Activated T-cell treated with anti-CD3 and anti-CD28 coated beads, Interleukin-2, amount 50 U/mL, for 1 hour (primary cell): ENCODE results near the gene GPR156.
"Not testable (repeated sequence)": the region's sequence is repeated elsewhere in the genome, so short reads cannot be mapped to it uniquely, and the experiment has no call there.

Source experiments
- DNase-seq: peaks from one replicate; pipeline ENCODE4 v3.0.0-alpha.2; 2020

GPR156 gene

DNA sequence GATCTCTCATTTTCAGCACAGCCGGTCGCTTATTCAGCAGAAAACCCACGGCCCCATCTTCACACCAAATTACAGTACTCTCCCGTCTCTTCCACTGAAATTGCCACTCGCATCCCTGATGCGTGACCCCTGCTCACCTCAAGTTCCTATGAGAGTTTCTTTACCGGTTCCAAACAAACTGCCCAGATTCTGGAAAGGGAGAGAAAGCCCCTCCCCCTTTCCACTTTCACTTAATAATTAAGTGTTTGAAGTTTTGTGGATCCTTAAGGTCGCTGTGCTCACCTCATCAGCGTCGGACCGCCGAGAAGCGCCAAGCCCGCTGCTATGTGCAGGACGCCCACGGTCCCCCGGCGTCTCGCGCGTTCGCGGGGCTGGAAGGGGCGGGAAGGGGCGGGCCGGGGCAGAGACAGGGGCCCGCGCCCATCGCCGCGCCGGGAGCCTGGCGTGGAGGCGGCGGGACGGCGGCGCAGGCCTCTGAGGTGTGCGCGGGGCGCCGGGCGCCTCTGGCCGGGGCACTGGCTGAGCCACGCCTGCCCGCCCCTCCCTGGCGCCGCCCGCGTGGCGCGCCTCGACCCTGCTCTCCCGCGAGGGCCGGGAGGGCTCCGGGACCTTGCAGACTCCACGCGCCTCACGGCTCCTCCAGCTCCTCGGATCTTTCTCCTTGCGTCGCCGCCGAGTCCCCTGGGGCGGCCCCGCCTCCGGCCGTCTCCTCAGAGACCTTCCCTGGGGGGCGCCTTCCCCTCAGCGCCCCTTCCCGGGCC is at the start of gene GPR156:
TSS of gene GPR156 (minus strand) at position 476 of the 761 bp plus-strand sequence. CDS start 41,124 bp downstream, outside the sequence.
- no peak for DNase-seq

- no peak for DNase-seq
Observed at GRCh38 chr3:120332646-120333045, 47.6 kb upstream of the GPR156 start.

DNA sequence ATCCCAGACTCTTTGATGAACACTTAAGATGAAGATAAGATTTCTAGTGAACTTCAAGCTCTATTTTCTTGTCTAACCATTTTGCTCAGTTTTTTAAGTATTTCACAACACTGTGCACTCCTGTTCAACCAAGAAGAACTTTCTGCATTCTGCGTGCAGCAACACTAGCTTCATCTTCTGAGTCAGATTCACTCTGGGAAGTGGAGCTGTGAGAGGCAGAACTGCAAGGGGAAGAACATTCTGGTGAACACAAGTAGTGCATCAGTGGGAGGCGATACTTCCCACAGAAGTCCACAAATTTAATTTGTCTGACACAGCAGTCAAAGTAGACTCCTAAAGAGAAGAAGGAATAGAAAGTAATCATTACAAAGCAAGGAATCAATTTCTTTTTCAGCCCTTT is 46.1 kb upstream of the GPR156 start:
- DNase-seq, result no peak

GRCh38 chr3:120326784-120327183 is 41.8 kb upstream of the GPR156 start:
- DNase-seq, result no peak

DNA sequence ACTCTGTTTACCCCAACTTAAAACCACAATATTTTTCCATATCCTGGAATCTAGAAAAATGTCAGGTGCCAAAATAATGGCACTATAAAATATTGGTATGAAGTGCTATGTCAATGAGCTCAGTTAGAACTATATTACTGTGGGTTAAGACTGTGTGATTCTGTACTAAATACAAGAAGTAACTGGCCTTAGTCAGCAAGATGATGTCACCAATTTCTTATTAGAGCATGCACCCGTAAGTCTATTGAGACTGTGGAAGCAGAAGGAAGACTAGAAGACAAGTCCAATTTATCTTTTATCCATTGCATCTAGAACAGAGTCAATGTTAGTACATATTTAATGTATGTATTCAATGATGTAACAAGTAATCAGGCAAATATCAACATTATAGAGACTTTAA is 39.2 kb upstream of the GPR156 start:
- DNase-seq, result no peak

GRCh38 chr3:120323761-120324160 is 38.7 kb upstream of the GPR156 start:
- DNase-seq, result not testable (repeated sequence)

DNA sequence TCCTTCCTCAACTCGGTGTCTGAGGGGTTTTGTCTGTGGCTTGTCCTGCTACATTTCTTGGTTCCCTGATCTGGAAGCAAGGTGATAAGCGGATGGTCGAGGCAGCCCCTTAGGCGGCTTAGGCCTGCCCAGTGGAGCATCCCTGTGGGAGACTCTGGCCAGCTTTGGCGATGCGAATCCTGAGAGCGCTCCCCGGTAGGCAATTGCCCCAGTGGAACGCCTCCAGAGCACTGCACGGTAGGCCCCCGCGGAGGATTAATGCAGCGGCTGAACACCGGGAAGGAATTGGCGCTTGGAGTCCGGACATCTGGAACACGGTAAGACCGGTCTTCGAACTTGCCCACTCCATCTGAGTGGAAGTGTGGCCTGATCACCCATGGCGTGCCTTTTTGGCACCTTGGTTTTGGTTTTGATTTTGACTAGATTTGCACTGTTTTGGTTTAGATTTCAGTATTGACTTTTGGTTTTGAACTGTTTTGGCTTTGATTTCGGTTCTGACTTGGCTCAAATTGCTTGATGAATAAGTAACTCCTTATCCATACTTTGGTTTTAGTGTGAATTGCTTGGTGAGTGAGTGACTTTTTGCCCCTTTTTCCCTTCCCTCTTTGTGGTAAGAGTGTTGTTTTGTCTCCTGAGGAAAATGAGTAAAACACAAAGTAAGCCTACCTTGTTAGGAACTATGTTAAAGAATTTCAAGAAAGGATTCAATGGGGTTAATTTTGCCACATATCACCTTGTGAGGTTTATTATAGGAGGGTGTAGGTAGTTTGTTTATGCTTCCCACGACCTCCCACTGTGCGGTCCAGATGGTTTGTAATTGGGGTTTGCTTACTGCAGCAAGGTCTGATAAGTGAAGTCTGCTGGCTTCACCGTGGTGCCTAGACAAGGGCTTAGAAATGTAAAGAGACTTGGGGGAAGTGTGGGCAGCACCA is 27.1 kb upstream of the GPR156 start:
- DNase-seq, result no peak

- no peak for DNase-seq
Observed at GRCh38 chr3:120306519-120307455, 21.8 kb upstream of the GPR156 start.

GRCh38 chr3:120304616-120305015 is 19.6 kb upstream of the GPR156 start:
- no peak for DNase-seq

DNA sequence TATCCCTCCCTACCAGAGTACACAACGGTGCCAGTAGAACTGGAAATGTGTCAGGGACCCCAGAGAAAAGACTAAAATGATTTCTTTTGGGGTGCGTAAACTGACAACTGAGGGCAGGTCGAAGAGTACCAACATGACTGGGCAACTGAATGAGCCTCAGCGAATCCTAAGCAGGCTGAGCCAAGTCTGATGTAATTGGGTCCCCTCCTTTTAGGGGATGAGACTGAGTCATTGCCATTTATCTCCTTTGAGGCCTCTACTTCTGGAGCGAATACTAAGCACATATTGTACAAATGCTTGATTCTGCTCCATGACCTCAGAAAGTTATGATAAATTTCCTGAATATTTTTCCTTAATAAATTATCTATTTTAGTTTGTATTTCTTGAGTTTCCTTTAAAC is 17.3 kb upstream of the GPR156 start:
- DNase-seq, result no peak

DNA sequence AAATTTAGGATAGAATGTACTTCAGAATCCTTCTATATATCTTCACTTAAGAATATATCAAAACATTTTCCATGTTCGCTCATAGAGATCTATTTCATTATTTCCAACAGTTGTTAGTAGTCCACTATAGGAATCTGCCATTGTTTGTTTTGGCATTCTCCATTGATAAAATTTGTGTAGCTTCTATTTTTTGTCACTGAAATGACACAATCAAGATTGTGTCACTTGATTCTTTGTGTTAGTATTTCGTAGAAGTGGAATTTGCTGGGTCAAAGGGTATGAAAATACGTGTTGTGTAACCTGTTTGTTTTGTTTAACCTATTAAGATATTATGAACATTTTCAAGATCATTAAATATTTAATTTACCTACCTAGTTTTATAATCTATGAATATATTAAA is 15.9 kb upstream of the GPR156 start:
- no peak for DNase-seq

GRCh38 chr3:120299403-120299802 is 14.4 kb upstream of the GPR156 start:
- no peak for DNase-seq

DNA sequence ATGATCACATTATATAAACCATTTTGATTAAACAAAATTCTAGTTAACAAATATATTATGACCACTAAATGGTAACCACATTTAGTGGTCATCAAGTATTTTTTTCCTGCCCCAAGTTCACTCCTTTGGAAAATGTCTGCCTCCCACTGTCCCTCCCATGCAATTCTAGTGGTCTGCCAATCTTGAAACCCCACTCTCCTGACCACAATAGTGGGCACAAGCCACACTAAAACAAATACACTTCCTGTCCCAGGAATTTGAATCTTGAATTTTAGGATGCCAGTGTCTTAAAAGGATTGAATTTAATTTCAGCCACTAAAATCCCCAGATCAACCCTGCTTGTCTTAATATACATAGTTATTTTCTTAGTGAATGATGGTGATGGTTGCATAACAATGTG is 14.0 kb upstream of the GPR156 start:
- DNase-seq, result no peak

- not testable (repeated sequence) for DNase-seq
Observed at GRCh38 chr3:120291552-120291951, 6.5 kb upstream of the GPR156 start.

- no peak for DNase-seq
Observed at GRCh38 chr3:120289636-120290035, 4.6 kb upstream of the GPR156 start.

DNA sequence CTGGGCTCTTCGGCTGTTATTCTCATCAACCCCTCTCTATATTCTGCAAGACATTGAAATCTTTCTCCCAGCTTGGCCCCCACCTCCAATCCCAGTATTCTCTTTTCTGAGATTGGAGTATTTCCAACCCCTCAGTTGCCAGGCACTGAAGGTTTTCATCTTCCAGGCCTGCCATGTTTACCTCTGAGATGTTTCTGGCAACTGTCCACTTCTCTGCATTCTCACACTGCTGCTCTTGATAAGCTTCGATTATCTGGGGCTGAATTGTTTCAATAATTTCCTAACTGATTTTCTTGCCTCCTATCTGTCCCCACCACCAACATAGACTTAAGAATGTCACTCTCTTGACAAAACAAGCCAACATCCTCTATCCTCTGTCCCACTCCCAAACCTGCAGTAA is 1.4 kb upstream of the GPR156 start:
- DNase-seq, result no peak

- no peak for DNase-seq
Observed at GRCh38 chr3:120285508-120285841, 453 bp upstream of the GPR156 start.

DNA sequence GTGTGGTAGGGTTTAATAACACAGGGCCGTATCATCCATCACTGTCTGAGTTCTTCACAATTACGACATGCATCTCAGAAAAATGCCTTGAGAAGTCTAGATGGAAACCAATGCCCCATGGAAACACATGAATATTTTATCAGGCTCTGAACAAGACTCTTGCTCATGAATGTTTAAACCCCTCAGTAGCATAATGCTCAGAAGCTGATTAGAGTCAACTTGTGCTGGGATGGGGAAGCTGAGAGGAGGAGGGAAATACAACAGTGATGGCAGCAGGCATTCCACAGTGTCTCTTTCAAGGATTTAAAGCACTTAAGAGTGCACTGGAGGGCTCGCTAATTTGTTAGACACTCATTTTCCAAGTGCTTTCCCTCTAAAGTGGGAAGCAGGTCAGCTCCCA is 3.8 kb downstream of the GPR156 start:
- DNase-seq, result no peak

GRCh38 chr3:120280566-120280965 is 4.5 kb downstream of the GPR156 start:
- no peak for DNase-seq

DNA sequence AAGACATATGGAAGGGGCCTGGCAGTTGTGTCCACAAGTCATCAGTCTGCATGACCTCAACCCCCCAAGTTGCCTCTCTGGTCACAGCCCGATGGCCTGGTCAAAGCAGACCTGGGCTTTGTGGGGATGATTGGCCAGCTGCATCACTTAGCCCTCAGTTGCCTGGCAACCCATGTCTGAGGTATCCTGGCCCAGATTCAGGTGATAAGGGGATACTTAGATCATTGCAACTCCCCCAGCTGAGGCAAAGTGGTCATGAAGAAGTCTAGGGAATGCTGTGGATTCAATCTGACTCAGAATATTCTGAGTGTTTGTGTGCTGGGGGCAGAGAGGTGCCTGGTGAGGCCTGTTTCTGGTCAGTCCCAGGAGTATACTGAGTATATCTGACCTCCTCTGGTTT is 5.0 kb downstream of the GPR156 start:
- DNase-seq, result no peak

- no peak for DNase-seq
Observed at GRCh38 chr3:120276767-120277166, 8.3 kb downstream of the GPR156 start.

GRCh38 chr3:120275618-120276017 is 9.4 kb downstream of the GPR156 start:
- no peak for DNase-seq

DNA sequence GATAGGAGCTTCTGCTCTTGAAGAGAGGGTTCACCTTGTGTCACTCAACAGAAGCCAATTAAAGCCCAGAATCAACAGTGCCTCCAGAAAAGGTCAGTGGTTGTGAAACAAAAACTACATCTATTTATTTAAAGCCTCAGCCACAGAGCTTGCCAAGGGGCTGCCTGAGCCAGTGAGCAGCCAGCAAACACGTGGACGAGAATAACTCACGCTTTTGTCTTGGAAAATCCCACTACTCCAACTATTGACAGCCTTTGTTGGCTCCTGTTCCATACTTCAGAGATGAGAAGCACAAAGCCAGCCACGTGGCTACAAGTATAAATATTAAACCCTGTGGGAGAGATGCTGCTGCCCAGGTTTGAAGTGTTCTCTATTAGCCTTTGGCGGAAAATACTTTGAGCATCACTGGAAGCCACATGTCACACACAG is 10.3 kb downstream of the GPR156 start:
- DNase-seq, result no peak
